K562 (cell line): Measurements from ENCODE around the gene AP1M2. TPM values are rescaled to one million over a fixed set of nuclear protein-coding genes. Genes with fewer than 3 reads are reported as not detected.

Source experiments
- ATAC-seq: fragments of 200-7000 bp; cut with Tn5 transposase; 3 replicates; pipeline ENCODE4 v1.9.1; 2020; ENCODE audit warnings: moderate library complexity
- BruUV-seq: library from RNA; stranded (reverse); fragments of 400-500 nt; replicated peaks from 2 replicates; lab custom pipeline; 2021; lab: Mats Ljungman, UMichigan
- CTCF ChIA-PET: fragments of 300-600 bp; formaldehyde crosslinking; extraction: SDS; loops from one replicate; lab custom pipeline; 2021; ENCODE audit warnings: low intra/inter-chr PET ratio; lab: Yijun Ruan, JAX
- POLR2A ChIA-PET: fragments of 300-600, 350-650 bp; sonication (Branson Sonifier 250); formaldehyde crosslinking; extraction: SDS; loops from one replicate; lab custom pipeline; 2021; ENCODE audit warnings: antibody characterized with exemption, inconsistent platforms; lab: Yijun Ruan, JAX
- DNase-seq, 4 experiments: peaks; one replicate each; pipeline versions ENCODE4 v3.0.0 to v3.0.0-alpha.2; 2011 to 2018; ENCODE audit warnings: low spot score in 3 of 4, mixed read lengths in 3 of 4; ENCODE audit errors: extremely low read depth in 1 of 4
- FAIRE-seq: peaks from 2 replicates; lab custom pipeline; 2011; peaks lifted over from hg19 to GRCh38; lab: Jason Lieb, UNC
- H2AFZ ChIP-seq: 2 replicates; pipeline ENCODE4 v1.6.0; 2011; ENCODE audit warnings: low read depth, low read length, control low read depth, inconsistent platforms
- H3K27ac ChIP-seq: fragments of 200-600 bp; 3 replicates; pipeline ENCODE4 v1.8.0; 2011; ENCODE audit warnings: low read depth, mild to moderate bottlenecking, control low read depth, inconsistent platforms, low read length, moderate library complexity, mixed read lengths; ENCODE audit errors: extremely low read depth
- H3K27me3 ChIP-seq, 2 experiments: fragments of 300-600 bp in 1 of 2; 2 replicates in 1 of 2; 3 replicates in 1 of 2; pipeline versions ENCODE4 v1.6.0 to v1.8.0; 2011; ENCODE audit warnings: inconsistent platforms in 2 of 2, low read length in 2 of 2, mild to moderate bottlenecking in 1 of 2, mixed read lengths in 1 of 2, moderate library complexity in 1 of 2; ENCODE audit not compliant: control insufficient read depth in 2 of 2, insufficient read depth in 2 of 2
- H3K36me3 ChIP-seq: fragments of 300-600 bp; 3 replicates; pipeline ENCODE4 v1.8.0; 2011; ENCODE audit warnings: mild to moderate bottlenecking, low read length, inconsistent platforms; ENCODE audit not compliant: control insufficient read depth, insufficient read depth
- H3K4me1 ChIP-seq, 2 experiments: fragments of 200-600 bp in 1 of 2; replicated peaks in 1 of 2; 2 replicates in 1 of 2; 3 replicates in 1 of 2; pipeline versions ENCODE4 v1.5.1 to v1.8.0; 2011; ENCODE audit warnings: inconsistent platforms in 2 of 2, low read length in 2 of 2, mild to moderate bottlenecking in 1 of 2, mixed read lengths in 1 of 2, moderate library complexity in 1 of 2; ENCODE audit not compliant: control insufficient read depth in 2 of 2, insufficient read depth in 2 of 2
- H3K4me2 ChIP-seq: 2 replicates; pipeline ENCODE4 v1.6.1; 2011; ENCODE audit warnings: low read length, control low read depth, inconsistent platforms, mixed read lengths; ENCODE audit not compliant: insufficient read depth
- H3K4me3 ChIP-seq: fragments of 200-600 bp; sonication (generic), shearing (Covaris generic); 2 replicates; pipeline ENCODE4 v1.5.1; 2016; ENCODE audit warnings: control low read depth, inconsistent platforms
- H3K79me2 ChIP-seq: fragments of 200-600 bp; 3 replicates; pipeline ENCODE4 v1.8.0; 2011; ENCODE audit warnings: low read length, inconsistent platforms; ENCODE audit not compliant: control insufficient read depth, insufficient read depth
- H3K9ac ChIP-seq, 2 experiments: 2 replicates each; pipeline versions ENCODE4 v1.6.0 to v1.6.1; 2011; ENCODE audit warnings: low read depth in 2 of 2, low read length in 2 of 2, control low read depth in 1 of 2, inconsistent platforms in 1 of 2, mild to moderate bottlenecking in 1 of 2, mixed read lengths in 1 of 2; ENCODE audit not compliant: insufficient read depth in 1 of 2
- H3K9me1 ChIP-seq: one replicate; pipeline ENCODE4 v1.6.0; 2011; ENCODE audit warnings: inconsistent platforms, mild to moderate bottlenecking, low read length, moderate library complexity; ENCODE audit not compliant: control insufficient read depth, insufficient read depth
- H3K9me3 ChIP-seq: replicated peaks from 2 replicates; pipeline ENCODE4 v1.5.1; 2011; ENCODE audit warnings: low read depth, low read length, inconsistent platforms; ENCODE audit not compliant: control insufficient read depth, insufficient read depth
- H4K20me1 ChIP-seq: replicated peaks from 2 replicates; pipeline ENCODE4 v1.6.1; 2011; ENCODE audit warnings: low read length, inconsistent platforms, mixed read lengths; ENCODE audit not compliant: control insufficient read depth, insufficient read depth
- CAMTA2 ChIP-seq: fragments of 250-450 bp; sonication (Bioruptor Pico); conservative IDR thresholded peaks from 2 replicates; pipeline ENCODE4 v1.5.1; 2022
- SIRT6 ChIP-seq: IDR thresholded peaks from one replicate; pipeline ENCODE4 v1.6.1; 2012; ENCODE audit warnings: low read depth, mild to moderate bottlenecking, control low read depth, inconsistent platforms, low read length, moderate library complexity
- ZBTB33 ChIP-seq: sonication (generic); formaldehyde crosslinking; IDR thresholded peaks from 2 replicates; pipeline ENCODE4 v1.8.1; 2023; ENCODE audit warnings: mild to moderate bottlenecking, missing genetic modification reagents
- WGBS: fragments of 100-300 bp; shearing (Covaris generic); methylation state at CpG from one replicate; pipeline ENCODE4 v1.1.6; 2016; ENCODE audit warnings: low coverage, mixed read lengths; ENCODE audit not compliant: insufficient coverage; ENCODE audit errors: missing lambda C conversion rate; 5-methylcytosine and 5-hydroxymethylcytosine counted together
- in situ Hi-C: fragments of 300-500 bp; cut with MboI; formaldehyde crosslinking; loops from 4 replicates; pipeline ENCODE4 v1.15.0; 2018; ENCODE audit warnings: inconsistent platforms, mixed read lengths
- intact Hi-C: fragments of 100-400 bp; cut with micrococcal nuclease; formaldehyde crosslinking; loops from 2 replicates; pipeline ENCODE4 v1.14.2; 2022
- polyA plus RNA-seq, 8 experiments: library from polyadenylated mRNA; depleted of rRNA in 4 of 8; stranded (reverse) in 5 of 8; unstranded in 3 of 8; fragments of >200 nt; fragmentation: Nextera tagmentation in 2 of 8; fragmentation: Illumina TruSeq in 1 of 8; extraction: Ambion mirVana in 2 of 8; extraction: Trizol in 1 of 8; gene quantifications; 2 replicates each; pipeline versions ENCODE4 v1.2.1 to v1.2.3, GENCODE V29; 2011 to 2014; ENCODE audit warnings: inconsistent platforms in 1 of 8, missing spikeins in 1 of 8
- total RNA-seq, 7 experiments: library from RNA; depleted of rRNA in 6 of 7; stranded (reverse); fragments of >200 nt in 6 of 7; fragmentation: Illumina TruSeq in 2 of 7; extraction: Trizol in 2 of 7; gene quantifications; 2 replicates each; pipeline versions ENCODE4 v1.2.1 to v1.2.3, GENCODE V29; 2011 to 2021; ENCODE audit warnings: low replicate concordance in 1 of 7

AP1M2 gene
- total and polyA plus RNA-seq, 9 of the 15 experiments (the other 6 are each of a cell fraction or from before 2014, with no cell fraction given) = 0.33 to 1.4 (median 0.89) TPM; not detected in 1

- Histone ChIP-seq H3K9me3 (no peaks in the 10 kb centered on the region), H3K79me2 (no peaks in the 10 kb centered on the region), H3K36me3 (peaks cover 36% of the 10 kb centered on the region; the same call in 2 of the 3 replicates), H3K4me3 (no peak overlapping the region), H3K4me1 (peaks cover 0 to 6% of the 10 kb centered on the region in 2 experiments; a peak in 2 of 5 replicates), H4K20me1 (no peaks in the 10 kb centered on the region), H3K9ac (peak overlapping the region in 1 of 2 experiments; percentile 65; a peak in 2 of 4 replicates), H3K27me3 (no peaks in the 10 kb centered on the region), H2AFZ (no peak overlapping the region), H3K27ac (no peak overlapping the region), H3K4me2 (no peak overlapping the region), H3K9me1 (peaks cover 4% of the 10 kb centered on the region)
- no peak for FAIRE-seq
- ChIA-PET POLR2A (interaction anchor here (1.0 to 2.0 kb wide), 2 partner anchors 13 to 18 kb away, joined by 3 to 6 read pairs; no protein-coding TSS in a partner anchor), CTCF (no interaction called here)
- in situ Hi-C loops = no loop called here
- no TSS peak for BruUV-seq
- 65% methylated on average over 5 of the region's 6 CpGs for WGBS
- DNase-seq = no peak
- TF ChIP-seq ZBTB33 (CRISPR knock-in tag) (peak; percentile 90), SIRT6 (no peak), CAMTA2 (CRISPR knock-in tag) (no peak)
- peak; percentile 34; the same call in 2 of the 3 replicates for ATAC-seq
- intact Hi-C loops = no loop called here
Measured at GRCh38 chr19:10634963-10635362, 47.9 kb upstream of the AP1M2 start.
